Heart right ventricle (tissue), 16 donors: ENCODE results near the gene AP4M1. TPM values are rescaled to one million over a fixed set of nuclear protein-coding genes. Genes with fewer than 3 reads are reported as not detected.

Source experiments
- ATAC-seq, 8 donors: fragments of 200-7000 bp; cut with Tn5 transposase; one replicate each; pipeline ENCODE4 v1.9.1; 2020; ENCODE audit warnings: mild to moderate bottlenecking in 8 of 8, moderate library complexity in 8 of 8, moderate number of reproducible peaks in 1 of 8
- DNase-seq, 2 donors: peaks; one replicate each; pipeline ENCODE4 v3.0.0-alpha.2; 2020
- H3K27ac ChIP-seq, 10 donors: fragments of 200-600 bp; sonication (generic) in 2 of 10; one replicate each; pipeline versions ENCODE4 v1.5.0 to v1.8.0; 2020 to 2022; ENCODE audit warnings: mild to moderate bottlenecking in 3 of 10
- H3K27me3 ChIP-seq, 7 donors: fragments of 200-600 bp; one replicate each; pipeline ENCODE4 v1.8.0; 2021 to 2022; ENCODE audit warnings: mild to moderate bottlenecking in 2 of 7
- H3K36me3 ChIP-seq, 9 donors: fragments of 200-600 bp; sonication (generic) in 1 of 9; one replicate each; pipeline versions ENCODE4 v1.5.0 to v1.8.0; 2020 to 2022; ENCODE audit warnings: mild to moderate bottlenecking in 2 of 9
- H3K4me1 ChIP-seq, 9 donors: fragments of 200-600 bp; sonication (generic) in 1 of 9; one replicate each; pipeline versions ENCODE4 v1.5.0 to v1.8.0; 2020 to 2022; ENCODE audit warnings: mild to moderate bottlenecking in 4 of 9
- H3K4me3 ChIP-seq, 10 donors: fragments of 200-600 bp; sonication (generic) in 2 of 10; one replicate each; pipeline versions ENCODE4 v1.5.0 to v1.8.0; 2020 to 2022; ENCODE audit warnings: mild to moderate bottlenecking in 7 of 10, moderate library complexity in 2 of 10
- H3K9me3 ChIP-seq, 11 donors: fragments of 200-600 bp in 10 of 11; sonication (generic) in 2 of 11; one replicate each; pipeline versions ENCODE4 v1.5.0 to v1.8.0; 2013 to 2022; ENCODE audit warnings: mild to moderate bottlenecking in 2 of 11, control low read depth in 1 of 11, moderate library complexity in 1 of 11
- WGBS, 2 donors: extraction: QIAGEN DNeasy Blood & Tissue Kit; methylation state at CpG; one replicate each; pipeline ENCODE4 v1.1.7; 2013; ENCODE audit warnings: inconsistent platforms in 1 of 2; 5-methylcytosine and 5-hydroxymethylcytosine counted together
- intact Hi-C, 10 donors: fragments of 100-400 bp; cut with DNase I; formaldehyde crosslinking; loops; one replicate each; pipeline versions ENCODE4 v1.11.1 to v1.14.2; 2022
- polyA plus RNA-seq, 2 donors: library from polyadenylated mRNA; stranded (reverse); fragments of 200-250 nt; gene quantifications; one replicate each; pipeline ENCODE4 v1.2.3, GENCODE V29; 2013
- total RNA-seq, 10 donors: library from RNA; stranded (reverse); fragmentation: NEBNext Ultra II Directional in 3 of 10; extraction: Animal tissue kit (Norgen Biotek cat#: 25700) in 3 of 10; gene quantifications; one replicate each; pipeline versions ENCODE4 v1.2.1 to v1.2.4, GENCODE V29; 2021 to 2023
- TF ChIP-seq, protein P1 (sequence below), 9 donors: fragments of 200-600 bp; sonication (generic) in 2 of 9; IDR thresholded peaks; one replicate each; pipeline versions ENCODE4 v1.5.0 to v1.8.0; 2021 to 2022; ENCODE audit warnings: antibody characterized with exemption in 9 of 9, mild to moderate bottlenecking in 5 of 9, moderate library complexity in 1 of 9
- donor health status: Arrhythmogenic right ventricular cardiomyopathy.
- donor health status: ischemic (EF 13 %, LVEDD 7.1; RV severe dilation, severe dysfunction).
- donor health status: healthy with polysubstance abuse.
- donor health status: DM: no; HTN: yes; CAD: no.
- donor health status: DM: no; HTN: no; CAD: no.
- donor health status: ischemic (EF 25% LVEDD 6.9; RV normal size, moderate dysfunction).
- donor health status: ischemic (EF 25% LVEDD 5.7; RV mildly dilated, moderate dysfunction).
- donor health status: healthy.
- donor health status: DM: yes; HTN: yes; CAD: no.
- donor health status: Ischemic cardiomyopathy.
- donor health status: ischemic (EF 35%, LVEDD 5.7; RV mildly dilated, moderate dysfunction).
- donor health status: nonischemic (EF 11% LVEDD 7.7; RV severe dilation, severe dysfunction).
- donor health status: DM: yes; HTN: yes; CAD: no.
- donor health status: PGD.
- donor health status: ischemic (EF 29% LVEDD 5.4; RV normal size, mild dysfunction).
- donor health status: nonischemic (EF 23%, LVEDD 6.1; RV moderate dilation, normal function).

Gene AP4M1
- total and polyA plus RNA-seq, 12 donors: 8.4 to 20.6 (median 11.1) TPM

DNA sequence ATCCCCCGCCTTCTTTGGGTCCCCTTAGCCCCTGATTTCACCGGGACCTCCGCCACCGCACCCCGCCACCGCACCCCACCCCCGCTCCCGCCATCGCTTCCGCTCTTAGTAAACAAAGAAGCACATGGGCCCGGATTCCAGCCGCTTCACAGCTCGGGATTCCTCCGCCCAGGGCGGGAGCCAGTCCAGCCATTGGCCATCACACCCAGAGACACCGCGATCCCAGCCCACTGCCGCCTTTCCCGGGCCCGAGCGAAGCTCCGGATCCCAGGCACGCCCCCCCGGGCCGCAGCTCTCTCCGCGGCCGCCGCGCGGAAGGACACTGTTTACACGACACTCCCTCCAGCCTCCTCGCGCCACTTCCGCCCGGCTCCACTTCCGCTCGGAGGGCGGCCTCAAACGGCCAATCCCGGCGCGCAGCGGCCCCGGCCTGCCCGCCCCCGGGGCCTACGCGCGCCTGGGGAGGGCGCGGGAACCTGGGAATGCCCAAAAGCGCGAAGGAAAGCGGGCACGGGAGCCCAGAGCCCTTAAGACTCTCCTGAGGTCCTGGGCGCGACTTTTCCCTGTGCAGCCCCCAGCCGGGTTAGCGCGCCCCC is 925 bp upstream of the AP4M1 start:
- ATAC-seq (peak; percentile 88 to 95 (median 93)), DNase-seq (peak; percentile 93 to 95)
- TF ChIP-seq, protein P1, sequence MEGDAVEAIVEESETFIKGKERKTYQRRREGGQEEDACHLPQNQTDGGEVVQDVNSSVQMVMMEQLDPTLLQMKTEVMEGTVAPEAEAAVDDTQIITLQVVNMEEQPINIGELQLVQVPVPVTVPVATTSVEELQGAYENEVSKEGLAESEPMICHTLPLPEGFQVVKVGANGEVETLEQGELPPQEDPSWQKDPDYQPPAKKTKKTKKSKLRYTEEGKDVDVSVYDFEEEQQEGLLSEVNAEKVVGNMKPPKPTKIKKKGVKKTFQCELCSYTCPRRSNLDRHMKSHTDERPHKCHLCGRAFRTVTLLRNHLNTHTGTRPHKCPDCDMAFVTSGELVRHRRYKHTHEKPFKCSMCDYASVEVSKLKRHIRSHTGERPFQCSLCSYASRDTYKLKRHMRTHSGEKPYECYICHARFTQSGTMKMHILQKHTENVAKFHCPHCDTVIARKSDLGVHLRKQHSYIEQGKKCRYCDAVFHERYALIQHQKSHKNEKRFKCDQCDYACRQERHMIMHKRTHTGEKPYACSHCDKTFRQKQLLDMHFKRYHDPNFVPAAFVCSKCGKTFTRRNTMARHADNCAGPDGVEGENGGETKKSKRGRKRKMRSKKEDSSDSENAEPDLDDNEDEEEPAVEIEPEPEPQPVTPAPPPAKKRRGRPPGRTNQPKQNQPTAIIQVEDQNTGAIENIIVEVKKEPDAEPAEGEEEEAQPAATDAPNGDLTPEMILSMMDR (IDR thresholded peaks at IDR 0.05): no peak
- Histone ChIP-seq H3K27me3 (no peaks in the 10 kb centered on the region), H3K9me3 (no peaks in the 10 kb centered on the region), H3K4me3 (peak overlapping the region; percentile 57 to 89 (median 78)), H3K27ac (peak overlapping the region; percentile 81 to 97 (median 93)), H3K36me3 (peaks cover 0 to 69% (median 43%) of the 10 kb centered on the region in 9 donors), H3K4me1 (peaks cover 3 to 32% (median 26%) of the 10 kb centered on the region in 9 donors)
- intact Hi-C loops: loop anchor here in 4 of 10 donors (1.0 to 2.0 kb wide), 3 partner anchors 18 to 52 kb away; partner anchors contain the start of genes CNPY4 (in 3 of the 4), TAF6 (in 3 of the 4) and ZSCAN21 (in 3 of the 4)
- 0% methylated on average over 58 to 61 of the region's 61 CpGs for WGBS, 2 donors

- DNase-seq: no peak
- TF ChIP-seq, protein P1 (IDR thresholded peaks at IDR 0.05): no peak
- no peaks in the 10 kb centered on the region for H3K27me3 ChIP-seq
- no peak overlapping the region for H3K27ac ChIP-seq
- no peaks in the 10 kb centered on the region for H3K9me3 ChIP-seq
- WGBS, 2 donors: 89 to 90% methylated on average over 17 of the region's 17 CpGs
- peaks cover 3 to 32% (median 26%) of the 10 kb centered on the region in 9 donors for H3K4me1 ChIP-seq
- peaks cover 0 to 69% (median 26%) of the 10 kb centered on the region in 9 donors for H3K36me3 ChIP-seq
- no peak for ATAC-seq
- intact Hi-C loops: no loop called here
- H3K4me3 ChIP-seq: no peak overlapping the region
These were observed 1.8 kb downstream of the AP4M1 start for GRCh38 chr7:100102950-100103840.

GRCh38 chr7:100105534-100105933 is 4.1 kb downstream of the AP4M1 start:
- no peak overlapping the region for H3K27ac ChIP-seq
- no peak overlapping the region for H3K4me3 ChIP-seq
- intact Hi-C loops: no loop called here
- H3K4me1 ChIP-seq: peaks cover 0 to 13% (median 10%) of the 10 kb centered on the region in 9 donors
- TF ChIP-seq, protein P1 (IDR thresholded peaks at IDR 0.05): no peak
- no peak for ATAC-seq
- no peaks in the 10 kb centered on the region for H3K27me3 ChIP-seq
- peaks cover 0 to 79% (median 24%) of the 10 kb centered on the region in 9 donors for H3K36me3 ChIP-seq
- 90 to 96% methylated on average over 4 of the region's 4 CpGs for WGBS, 2 donors
- DNase-seq: no peak
- no peaks in the 10 kb centered on the region for H3K9me3 ChIP-seq

DNA sequence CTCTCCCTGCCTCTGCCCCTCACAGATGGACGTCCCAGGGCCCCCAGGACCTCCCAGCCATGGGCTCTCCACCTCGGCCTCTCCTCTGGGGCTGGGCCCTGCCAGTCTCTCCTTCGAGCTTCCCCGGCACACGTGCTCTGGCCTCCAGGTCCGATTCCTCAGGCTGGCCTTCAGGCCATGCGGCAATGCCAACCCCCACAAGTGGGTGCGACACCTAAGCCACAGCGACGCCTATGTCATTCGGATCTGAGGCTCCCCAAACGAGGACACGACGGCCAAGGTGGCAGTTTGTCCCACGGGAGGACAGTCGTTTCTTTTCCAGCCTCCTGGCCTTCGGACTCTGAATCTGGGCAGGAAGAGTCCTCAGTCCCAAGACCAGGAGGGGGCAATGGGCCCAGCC is 5.2 kb downstream of the AP4M1 start:
- Histone ChIP-seq H3K27me3 (no peaks in the 10 kb centered on the region), H3K36me3 (peaks cover 0 to 90% (median 30%) of the 10 kb centered on the region in 9 donors), H3K9me3 (no peaks in the 10 kb centered on the region), H3K4me1 (peaks cover 0 to 10% (median 7%) of the 10 kb centered on the region in 9 donors), H3K4me3 (no peak overlapping the region), H3K27ac (no peak overlapping the region)
- intact Hi-C loops: no loop called here
- TF ChIP-seq, protein P1 (IDR thresholded peaks at IDR 0.05): no peak
- 78 to 84% methylated on average over 17 of the region's 17 CpGs for WGBS, 2 donors
- DNase-seq (no peak), ATAC-seq (no peak)
